ENCODE data around the gene TMEM9. TPM values are rescaled to one million over a fixed set of nuclear protein-coding genes. Genes with fewer than 3 reads are reported as not detected.

The TMEM9 gene
- total RNA-seq, 1 donor from 2014 or later, result 109 TPM

DNA sequence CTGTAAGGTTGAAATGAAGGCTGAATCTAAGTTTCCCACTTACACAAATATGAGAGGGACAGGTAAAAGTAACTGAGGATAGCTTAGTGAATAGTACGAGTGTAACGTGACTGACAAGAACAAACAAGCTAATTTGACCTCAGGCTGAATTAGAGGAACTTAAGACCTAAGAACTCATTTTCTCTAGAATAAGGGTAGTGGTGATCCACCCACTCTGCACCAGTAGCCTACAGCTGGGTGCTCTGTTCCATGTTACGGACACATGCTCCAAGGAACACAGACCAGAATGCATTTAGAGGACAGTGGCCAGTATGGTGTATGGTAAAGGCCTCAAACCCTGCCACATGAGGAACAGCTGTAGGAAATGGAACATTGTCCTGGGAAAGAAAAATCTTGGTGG is 14.9 kb upstream of the TMEM9 start:
- Histone ChIP-seq H3F3A (ENCODE audit: low read depth) (peaks cover 18% of the 10 kb centered on the region), H3K9ac (no peak overlapping the region), H4K20me1 (ENCODE audit: low read depth) (no peaks in the 10 kb centered on the region), H3K27ac (no peak overlapping the region), H3K4me3 (no peak overlapping the region), H3K9me3 (ENCODE audit: low read depth) (no peaks in the 10 kb centered on the region), H3K79me2 (ENCODE audit: low read depth) (no peaks in the 10 kb centered on the region), H3K36me3 (no peaks in the 10 kb centered on the region), H3K27me3 (peaks cover 27% of the 10 kb centered on the region), H2AFZ (replicated peaks) (no peak overlapping the region), H3K4me1 (no peaks in the 10 kb centered on the region), H3K4me2 (no peak overlapping the region)
- no peaks in the 10 kb centered on the region for H3K36me3 Mint-ChIP-seq
- no peak overlapping the region for H3K27ac Mint-ChIP-seq
- no peaks in the 10 kb centered on the region for H3K9me3 Mint-ChIP-seq
- peaks cover 9% of the 10 kb centered on the region for H3K27me3 Mint-ChIP-seq (ENCODE audit: insufficient read depth, low read depth)
- H3K4me3 Mint-ChIP-seq, result peak overlapping the region; percentile 66
- peaks cover 20% of the 10 kb centered on the region for H3K4me1 Mint-ChIP-seq
- no peak for DNase-seq (ENCODE audit: low spot score)
- TF ChIP-seq EZH2 (IDR thresholded peaks at IDR 0.05), result no peak
- no peak for TF ChIP-seq EZH2phosphoT487 (IDR thresholded peaks at IDR 0.05)
- TF ChIP-seq, protein P1, sequence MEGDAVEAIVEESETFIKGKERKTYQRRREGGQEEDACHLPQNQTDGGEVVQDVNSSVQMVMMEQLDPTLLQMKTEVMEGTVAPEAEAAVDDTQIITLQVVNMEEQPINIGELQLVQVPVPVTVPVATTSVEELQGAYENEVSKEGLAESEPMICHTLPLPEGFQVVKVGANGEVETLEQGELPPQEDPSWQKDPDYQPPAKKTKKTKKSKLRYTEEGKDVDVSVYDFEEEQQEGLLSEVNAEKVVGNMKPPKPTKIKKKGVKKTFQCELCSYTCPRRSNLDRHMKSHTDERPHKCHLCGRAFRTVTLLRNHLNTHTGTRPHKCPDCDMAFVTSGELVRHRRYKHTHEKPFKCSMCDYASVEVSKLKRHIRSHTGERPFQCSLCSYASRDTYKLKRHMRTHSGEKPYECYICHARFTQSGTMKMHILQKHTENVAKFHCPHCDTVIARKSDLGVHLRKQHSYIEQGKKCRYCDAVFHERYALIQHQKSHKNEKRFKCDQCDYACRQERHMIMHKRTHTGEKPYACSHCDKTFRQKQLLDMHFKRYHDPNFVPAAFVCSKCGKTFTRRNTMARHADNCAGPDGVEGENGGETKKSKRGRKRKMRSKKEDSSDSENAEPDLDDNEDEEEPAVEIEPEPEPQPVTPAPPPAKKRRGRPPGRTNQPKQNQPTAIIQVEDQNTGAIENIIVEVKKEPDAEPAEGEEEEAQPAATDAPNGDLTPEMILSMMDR (IDR thresholded peaks at IDR 0.05), result no peak

DNA sequence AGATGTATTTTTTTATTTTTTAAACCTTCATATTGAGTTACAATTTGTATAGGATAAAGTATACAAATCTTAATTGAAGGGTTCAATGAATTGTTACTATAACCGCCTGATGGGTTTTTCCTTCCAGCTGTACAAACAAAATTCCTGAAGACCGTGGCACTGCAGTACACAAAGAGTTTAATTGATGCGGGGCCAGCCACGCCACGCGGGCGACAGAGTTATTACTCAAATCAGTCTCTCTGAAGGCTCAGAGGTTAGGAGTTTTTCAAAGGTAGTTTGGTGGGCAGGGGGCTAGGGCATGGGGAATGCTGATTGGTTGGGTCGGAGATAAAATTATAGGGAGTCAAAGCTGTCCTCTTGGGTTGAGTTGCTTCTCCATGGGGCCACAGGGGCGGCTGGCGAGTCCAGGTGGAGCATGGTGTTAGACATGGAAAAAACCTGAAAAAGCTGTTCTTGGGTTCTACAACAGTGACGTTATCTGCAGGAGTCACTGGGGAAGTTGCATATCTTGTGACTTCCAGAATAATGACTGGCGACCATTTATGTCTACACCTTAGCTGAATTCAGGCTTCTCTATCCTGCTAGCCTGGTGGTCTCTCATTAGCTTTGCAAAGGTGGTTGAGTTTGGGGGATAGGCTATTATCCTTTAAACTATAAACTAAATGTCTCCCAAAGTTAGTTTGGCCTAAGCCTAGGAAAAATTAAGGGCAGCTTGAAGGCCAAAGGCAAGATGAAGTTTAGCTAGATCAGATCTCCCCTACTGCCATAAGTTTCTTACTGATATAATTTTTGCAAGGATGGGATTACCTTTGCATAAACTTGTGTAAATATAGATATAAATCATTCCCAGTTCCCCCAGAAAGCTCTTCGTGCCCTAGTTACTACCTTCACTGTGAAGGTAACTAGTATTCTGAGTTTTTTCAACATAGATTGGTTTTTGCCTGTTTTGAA is 13.0 kb upstream of the TMEM9 start:
- Histone ChIP-seq H2AFZ (replicated peaks) (no peak overlapping the region), H3K4me1 (no peaks in the 10 kb centered on the region), H3K9me3 (ENCODE audit: low read depth) (no peaks in the 10 kb centered on the region), H3K4me3 (no peak overlapping the region), H3K27me3 (peaks cover 27% of the 10 kb centered on the region), H3K9ac (no peak overlapping the region), H3K79me2 (ENCODE audit: low read depth) (no peaks in the 10 kb centered on the region), H3K27ac (no peak overlapping the region), H3K4me2 (no peak overlapping the region), H3K36me3 (no peaks in the 10 kb centered on the region), H3F3A (ENCODE audit: low read depth) (peaks cover 18% of the 10 kb centered on the region), H4K20me1 (ENCODE audit: low read depth) (no peaks in the 10 kb centered on the region)
- Mint-ChIP-seq H3K9me3 (no peaks in the 10 kb centered on the region), H3K27ac (no peak overlapping the region), H3K27me3 (ENCODE audit: insufficient read depth, low read depth) (peaks cover 8% of the 10 kb centered on the region), H3K4me3 (no peak overlapping the region), H3K36me3 (no peaks in the 10 kb centered on the region), H3K4me1 (peaks cover 20% of the 10 kb centered on the region)
- no peak for DNase-seq (ENCODE audit: low spot score)
- TF ChIP-seq, protein P1 (IDR thresholded peaks at IDR 0.05), result no peak
- TF ChIP-seq EZH2 (IDR thresholded peaks at IDR 0.05) (no peak), EZH2phosphoT487 (IDR thresholded peaks at IDR 0.05) (no peak)

DNA sequence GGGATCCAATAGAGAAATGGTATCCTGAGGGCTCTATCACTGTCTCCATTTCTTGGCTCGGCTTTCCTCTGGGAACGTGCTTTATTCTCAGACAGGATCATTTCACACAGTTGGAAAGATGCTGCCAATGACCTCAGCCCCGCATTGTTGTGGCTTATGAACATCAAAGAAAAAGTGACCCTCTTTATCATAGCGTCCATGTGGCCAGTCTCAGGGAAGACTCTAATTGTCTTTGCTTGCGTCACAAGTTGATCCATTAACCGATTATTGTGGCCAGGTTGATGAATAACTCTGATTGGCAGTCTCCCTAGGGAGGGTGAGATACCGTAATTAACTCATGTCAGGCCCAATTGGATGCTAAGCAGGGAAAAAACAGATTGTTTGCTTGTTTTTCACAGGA is 10.4 kb upstream of the TMEM9 start:
- Histone ChIP-seq H3K9ac (no peak overlapping the region), H4K20me1 (ENCODE audit: low read depth) (no peaks in the 10 kb centered on the region), H3K4me1 (no peaks in the 10 kb centered on the region), H3K27ac (no peak overlapping the region), H3K4me2 (no peak overlapping the region), H3K4me3 (no peak overlapping the region), H3F3A (ENCODE audit: low read depth) (peaks cover under 1% of the 10 kb centered on the region), H2AFZ (replicated peaks) (no peak overlapping the region), H3K79me2 (ENCODE audit: low read depth) (no peaks in the 10 kb centered on the region), H3K36me3 (no peaks in the 10 kb centered on the region), H3K9me3 (ENCODE audit: low read depth) (no peaks in the 10 kb centered on the region), H3K27me3 (peaks cover 10% of the 10 kb centered on the region)
- Mint-ChIP-seq H3K27ac (no peak overlapping the region), H3K9me3 (no peaks in the 10 kb centered on the region), H3K27me3 (ENCODE audit: insufficient read depth, low read depth) (peaks cover 4% of the 10 kb centered on the region), H3K4me3 (no peak overlapping the region), H3K36me3 (no peaks in the 10 kb centered on the region), H3K4me1 (peaks cover 7% of the 10 kb centered on the region)
- DNase-seq (ENCODE audit: low spot score), result no peak
- no peak for TF ChIP-seq EZH2phosphoT487 (IDR thresholded peaks at IDR 0.05)
- TF ChIP-seq, protein P1 (IDR thresholded peaks at IDR 0.05), result no peak
- no peak for TF ChIP-seq EZH2 (IDR thresholded peaks at IDR 0.05)

Data from neural progenitor cell (in vitro differentiated cells).